NT2/D1 (cell line): ENCODE data around the gene VIM.

Experiments used
- SUZ12 ChIP-seq: IDR thresholded peaks from 2 replicates; pipeline ENCODE4 v1.6.1; 2011; ENCODE audit not compliant: insufficient read length, insufficient read depth; ENCODE audit errors: extremely low read depth
- YY1 ChIP-seq: IDR thresholded peaks from 2 replicates; pipeline ENCODE4 v1.6.1; 2011; ENCODE audit not compliant: insufficient read length, insufficient read depth
- ZNF274 ChIP-seq: IDR thresholded peaks from 2 replicates; pipeline ENCODE4 v1.6.1; 2011; ENCODE audit warnings: mild to moderate bottlenecking, low read depth, low read length

GRCh38 chr10:17185873-17186272 lies 42.2 kb upstream of the VIM start:
- TF ChIP-seq YY1: no peak
- no peak for TF ChIP-seq ZNF274
- no peak for TF ChIP-seq SUZ12
